HEK293 (cell line): Measurements from ENCODE around the gene RAP1A.

Experiments
- CTCF ChIA-PET: fragments of 350-600 bp; formaldehyde crosslinking; extraction: SDS; loops from one replicate; lab custom pipeline; 2021; ENCODE audit warnings: antibody characterized with exemption; lab: Yijun Ruan, JAX
- POLR2A ChIA-PET: fragments of 300-600 bp; formaldehyde crosslinking; extraction: SDS; loops from one replicate; lab custom pipeline; 2020; ENCODE audit warnings: antibody characterized with exemption, inconsistent platforms; lab: Yijun Ruan, JAX
- H3K27ac ChIP-seq: fragments of 200-500 bp; sonication (Bioruptor generic); 2 replicates; pipeline ENCODE4 v1.5.1; 2014; ENCODE audit warnings: low read depth, low read length, control low read depth, inconsistent platforms; ENCODE audit errors: extremely low read depth
- H3K36me3 ChIP-seq, 2 experiments: fragments of 200-500 bp in 1 of 2; sonication (Bioruptor generic) in 1 of 2; 1 replicate in 1 of 2; 2 replicates in 1 of 2; pipeline ENCODE4 v1.5.1; 2014 to 2017; ENCODE audit warnings: inconsistent platforms in 2 of 2, low read length in 2 of 2; ENCODE audit not compliant: control insufficient read depth in 2 of 2, insufficient read depth in 1 of 2
- H3K4me1 ChIP-seq: fragments of 200-500 bp; sonication (Bioruptor generic); 2 replicates; pipeline ENCODE4 v1.5.1; 2014; ENCODE audit warnings: mild to moderate bottlenecking, low read length, inconsistent platforms; ENCODE audit not compliant: control insufficient read depth, insufficient read depth
- H3K4me3 ChIP-seq: 2 replicates; pipeline ENCODE4 v1.5.1; 2011; ENCODE audit warnings: low read depth, mild to moderate bottlenecking, control low read depth, low read length, moderate library complexity
- H3K9me3 ChIP-seq: fragments of 200-500 bp; sonication (Bioruptor generic); 2 replicates; pipeline ENCODE4 v1.5.1; 2014; ENCODE audit warnings: low read depth, low read length, inconsistent platforms; ENCODE audit not compliant: control insufficient read depth, insufficient read depth
- GLIS2 ChIP-seq: fragments of 450-650 bp; formaldehyde crosslinking; IDR thresholded peaks from 2 replicates; pipeline ENCODE4 v1.5.1; 2016; ENCODE audit warnings: missing biosample characterization, missing genetic modification characterization
- PRDM1 ChIP-seq: fragments of 450-650 bp; formaldehyde crosslinking; IDR thresholded peaks from 2 replicates; pipeline ENCODE4; 2016; ENCODE audit warnings: missing biosample characterization, missing genetic modification characterization
- PRDM4 ChIP-seq: fragments of 450-650 bp; formaldehyde crosslinking; IDR thresholded peaks from 2 replicates; pipeline ENCODE4 v1.5.1; 2017; ENCODE audit warnings: missing biosample characterization, missing genetic modification characterization
- SALL2 ChIP-seq: fragments of 450-650 bp; formaldehyde crosslinking; IDR thresholded peaks from 2 replicates; pipeline ENCODE4 v1.5.0; 2017; ENCODE audit warnings: missing biosample characterization, mild to moderate bottlenecking, missing genetic modification characterization, borderline replicate concordance
- SCRT1 ChIP-seq: fragments of 450-650 bp; formaldehyde crosslinking; IDR thresholded peaks from 2 replicates; pipeline ENCODE4 v1.5.1; 2016; ENCODE audit warnings: missing biosample characterization, missing genetic modification characterization, borderline replicate concordance
- SP7 ChIP-seq: fragments of 450-650 bp; formaldehyde crosslinking; IDR thresholded peaks from 2 replicates; pipeline ENCODE4 v1.5.1; 2016; ENCODE audit warnings: missing biosample characterization, missing genetic modification characterization
- YY1 ChIP-seq: fragments of 450-650 bp; formaldehyde crosslinking; IDR thresholded peaks from 2 replicates; pipeline ENCODE4 v1.5.1; 2018; ENCODE audit warnings: missing biosample characterization, missing genetic modification characterization
- ZNF335 ChIP-seq: fragments of 450-650 bp; formaldehyde crosslinking; conservative IDR thresholded peaks from 2 replicates; pipeline ENCODE4 v1.5.1; 2016; ENCODE audit warnings: missing biosample characterization, missing genetic modification characterization
- ZNF530 ChIP-seq: fragments of 450-650 bp; formaldehyde crosslinking; IDR thresholded peaks from 2 replicates; pipeline ENCODE4 v1.5.1; 2016; ENCODE audit warnings: low read depth, missing biosample characterization, missing genetic modification characterization
- ZNF548 ChIP-seq: fragments of 450-650 bp; formaldehyde crosslinking; IDR thresholded peaks from 2 replicates; pipeline ENCODE4 v1.5.1; 2016; ENCODE audit warnings: missing biosample characterization, missing genetic modification characterization
- ZNF549 ChIP-seq: fragments of 450-650 bp; IDR thresholded peaks from 2 replicates; pipeline ENCODE4 v1.5.1; 2018; ENCODE audit warnings: missing biosample characterization, missing genetic modification characterization, mild to moderate bottlenecking, inconsistent platforms, moderate library complexity
- ZNF670 ChIP-seq: fragments of 450-650 bp; formaldehyde crosslinking; IDR thresholded peaks from 2 replicates; pipeline ENCODE4 v1.5.1; 2016; ENCODE audit warnings: missing biosample characterization, missing genetic modification characterization, low read depth
- ZNF843 ChIP-seq: fragments of 450-650 bp; formaldehyde crosslinking; IDR thresholded peaks from 2 replicates; pipeline ENCODE4 v1.5.1; 2016; ENCODE audit warnings: missing biosample characterization, missing genetic modification characterization
- TF ChIP-seq, protein P1 (sequence below): fragments of 450-650 bp; formaldehyde crosslinking; IDR thresholded peaks from 2 replicates; pipeline ENCODE4 v1.5.1; 2016; ENCODE audit warnings: missing biosample characterization, missing genetic modification characterization
- TF ChIP-seq, protein P2 (sequence below): fragments of 450-650 bp; formaldehyde crosslinking; IDR thresholded peaks from 2 replicates; pipeline ENCODE4 v1.5.1; 2016; ENCODE audit warnings: missing biosample characterization, missing genetic modification characterization

RAP1A gene

GRCh38 chr1:111649648-111650047 is 30.1 kb downstream of the RAP1A start (continued):
- no peak for TF ChIP-seq PRDM1 (tag by site-specific recombination)
- no peak for TF ChIP-seq ZNF843
- no peak for TF ChIP-seq YY1
- no peak for TF ChIP-seq GLIS2
- no peak for TF ChIP-seq ZNF670

DNA sequence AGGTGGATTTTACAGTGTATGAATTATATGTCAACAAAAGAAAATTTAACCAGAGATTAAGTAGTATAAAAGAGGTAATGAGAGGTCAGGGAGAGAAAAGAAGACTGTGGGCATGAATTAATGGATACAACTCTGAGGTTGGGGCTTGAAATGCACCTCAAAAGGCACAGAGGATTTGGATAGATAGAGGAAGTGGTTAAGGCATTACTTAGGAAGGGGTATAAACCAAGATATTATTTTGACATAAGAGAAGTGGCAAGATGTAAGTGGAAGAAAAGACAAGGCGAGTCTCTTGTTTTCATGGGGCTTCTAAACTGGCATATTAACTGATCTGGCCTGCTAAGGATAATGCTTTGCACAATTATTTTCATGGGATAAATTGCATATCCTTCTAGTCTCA is 34.1 kb downstream of the RAP1A start:
- ChIA-PET POLR2A (no interaction called here), CTCF (no interaction called here)
- Histone ChIP-seq H3K4me3 (no peak overlapping the region), H3K36me3 (no peaks in the 10 kb centered on the region; a peak in 1 of 3 replicates), H3K4me1 (peaks cover 8% of the 10 kb centered on the region; the same call in 1 of the 2 replicates), H3K9me3 (no peaks in the 10 kb centered on the region), H3K27ac (no peak overlapping the region)
- TF ChIP-seq SALL2 (tag by site-specific recombination) (no peak), SCRT1 (no peak), ZNF530 (tag by site-specific recombination) (no peak), ZNF335 (tag by site-specific recombination) (no peak)
- TF ChIP-seq, protein P1, sequence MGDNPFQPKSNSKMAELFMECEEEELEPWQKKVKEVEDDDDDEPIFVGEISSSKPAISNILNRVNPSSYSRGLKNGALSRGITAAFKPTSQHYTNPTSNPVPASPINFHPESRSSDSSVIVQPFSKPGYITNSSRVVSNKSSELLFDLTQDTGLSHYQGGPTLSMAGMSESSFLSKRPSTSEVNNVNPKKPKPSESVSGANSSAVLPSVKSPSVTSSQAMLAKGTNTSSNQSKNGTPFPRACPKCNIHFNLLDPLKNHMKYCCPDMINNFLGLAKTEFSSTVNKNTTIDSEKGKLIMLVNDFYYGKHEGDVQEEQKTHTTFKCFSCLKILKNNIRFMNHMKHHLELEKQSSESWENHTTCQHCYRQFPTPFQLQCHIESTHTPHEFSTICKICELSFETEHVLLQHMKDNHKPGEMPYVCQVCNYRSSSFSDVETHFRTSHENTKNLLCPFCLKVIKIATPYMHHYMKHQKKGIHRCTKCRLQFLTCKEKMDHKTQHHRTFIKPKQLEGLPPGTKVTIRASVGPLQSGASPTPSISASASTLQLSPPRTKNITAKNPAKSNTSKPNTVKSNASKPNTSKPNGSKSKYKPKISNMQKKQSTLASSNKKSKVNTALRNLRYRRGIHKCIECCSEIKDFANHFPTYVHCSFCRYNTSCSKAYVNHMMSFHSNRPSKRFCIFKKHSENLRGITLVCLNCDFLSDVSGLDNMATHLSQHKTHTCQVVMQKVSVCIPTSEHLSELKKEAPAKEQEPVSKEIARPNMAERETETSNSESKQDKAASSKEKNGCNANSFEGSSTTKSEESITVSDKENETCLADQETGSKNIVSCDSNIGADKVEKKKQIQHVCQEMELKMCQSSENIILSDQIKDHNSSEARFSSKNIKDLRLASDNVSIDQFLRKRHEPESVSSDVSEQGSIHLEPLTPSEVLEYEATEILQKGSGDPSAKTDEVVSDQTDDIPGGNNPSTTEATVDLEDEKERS, result no peak
- TF ChIP-seq, protein P2, sequence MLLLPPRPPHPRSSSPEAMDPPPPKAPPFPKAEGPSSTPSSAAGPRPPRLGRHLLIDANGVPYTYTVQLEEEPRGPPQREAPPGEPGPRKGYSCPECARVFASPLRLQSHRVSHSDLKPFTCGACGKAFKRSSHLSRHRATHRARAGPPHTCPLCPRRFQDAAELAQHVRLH, result no peak

GRCh38 chr1:111654839-111655238 is 35.2 kb downstream of the RAP1A start:
- H3K36me3 ChIP-seq, result no peaks in the 10 kb centered on the region; a peak in 1 of 3 replicates
- POLR2A ChIA-PET, result no interaction called here
- H3K9me3 ChIP-seq, result no peaks in the 10 kb centered on the region
- H3K4me3 ChIP-seq, result no peak overlapping the region
- CTCF ChIA-PET, result interaction anchor here (0.7 to 1.3 kb wide), 4 partner anchors 9 to 511 kb away, joined by 3 to 5 read pairs (median 4); no protein-coding TSS in a partner anchor
- H3K27ac ChIP-seq, result no peak overlapping the region
- peaks cover 8% of the 10 kb centered on the region; the same call in 1 of the 2 replicates for H3K4me1 ChIP-seq
- no peak for TF ChIP-seq SP7
- 0 out of 2 replicates have a peak, but pooled peaks have one; percentile 26 for TF ChIP-seq PRDM4 (tag by site-specific recombination)
- no peak for TF ChIP-seq ZNF549 (tag by site-specific recombination)
- no peak for TF ChIP-seq ZNF548 (tag by site-specific recombination)
